Measurements from ENCODE around the gene PPP3CA.

Gene PPP3CA

GRCh38 chr4:101031971-101032370 lies 315.4 kb downstream of the PPP3CA start:
- TF ChIP-seq CTCF (conservative IDR thresholded peaks at IDR 0.05; ENCODE audit: low read length), result no peak
- H3K4me3 ChIP-seq (ENCODE audit: low read length), result no peak overlapping the region
- no peak for DNase-seq (ENCODE audit: low read depth)

GRCh38 chr4:101028886-101029285 lies 318.4 kb downstream of the PPP3CA start:
- DNase-seq (ENCODE audit: low read depth), result no peak
- no peak overlapping the region for H3K4me3 ChIP-seq (ENCODE audit: low read length)
- no peak for TF ChIP-seq CTCF (conservative IDR thresholded peaks at IDR 0.05; ENCODE audit: low read length)

- no peak for TF ChIP-seq CTCF (conservative IDR thresholded peaks at IDR 0.05; ENCODE audit: low read length)
- H3K4me3 ChIP-seq (ENCODE audit: low read length), result no peak overlapping the region
- DNase-seq (ENCODE audit: low read depth), result peak; percentile 33
Observed at GRCh38 chr4:101027721-101028120, 319.6 kb downstream of the PPP3CA start.

GRCh38 chr4:101025755-101026154 lies 321.6 kb downstream of the PPP3CA start:
- H3K4me3 ChIP-seq (ENCODE audit: low read length), result no peak overlapping the region
- no peak for DNase-seq (ENCODE audit: low read depth)
- TF ChIP-seq CTCF (conservative IDR thresholded peaks at IDR 0.05; ENCODE audit: low read length), result no peak

GRCh38 chr4:101022151-101023024 lies 324.9 kb downstream of the PPP3CA start:
- DNase-seq (ENCODE audit: low read depth), result peak; percentile 12
- no peak for TF ChIP-seq CTCF (conservative IDR thresholded peaks at IDR 0.05; ENCODE audit: low read length)
- no peak overlapping the region for H3K4me3 ChIP-seq (ENCODE audit: low read length)

GRCh38 chr4:101020956-101021355 lies 326.4 kb downstream of the PPP3CA start:
- no peak overlapping the region for H3K4me3 ChIP-seq (ENCODE audit: low read length)
- TF ChIP-seq CTCF (conservative IDR thresholded peaks at IDR 0.05; ENCODE audit: low read length), result no peak
- DNase-seq (ENCODE audit: low read depth), result peak; percentile 33

- no peak for TF ChIP-seq CTCF (conservative IDR thresholded peaks at IDR 0.05; ENCODE audit: low read length)
- no peak for DNase-seq (ENCODE audit: low read depth)
- no peak overlapping the region for H3K4me3 ChIP-seq (ENCODE audit: low read length)
Observed at GRCh38 chr4:101019941-101020401, 327.4 kb downstream of the PPP3CA start.

All from AG10803 (cell line).